Liver (tissue), 9 donors: Measurements from ENCODE around the gene TARS2. TPM values are rescaled to one million over a fixed set of nuclear protein-coding genes. Genes with fewer than 3 reads are reported as not detected.

Source experiments
- DNase-seq: peaks from one replicate; pipeline ENCODE4 v3.0.0-alpha.2; 2017; ENCODE audit warnings: low spot score
- H3K27ac ChIP-seq, 2 donors: one replicate each; pipeline ENCODE4 v1.7.0; 2013; ENCODE audit warnings: inconsistent platforms in 2 of 2, low read length in 2 of 2, control low read depth in 1 of 2, low read depth in 1 of 2, mild to moderate bottlenecking in 1 of 2
- H3K27me3 ChIP-seq, 4 donors: one replicate each; pipeline versions ENCODE4 v1.6.1 to v1.7.0; 2013; ENCODE audit warnings: low read length in 3 of 4, inconsistent platforms in 1 of 4, mild to moderate bottlenecking in 1 of 4, moderate library complexity in 1 of 4; ENCODE audit not compliant: control insufficient read depth in 4 of 4, insufficient read depth in 4 of 4
- H3K36me3 ChIP-seq, 4 donors: one replicate each; pipeline versions ENCODE4 v1.6.1 to v1.7.0; 2013; ENCODE audit warnings: low read length in 3 of 4, mild to moderate bottlenecking in 3 of 4, low read depth in 1 of 4, moderate library complexity in 1 of 4; ENCODE audit not compliant: control insufficient read depth in 4 of 4, insufficient read depth in 3 of 4
- H3K4me1 ChIP-seq, 4 donors: one replicate each; pipeline versions ENCODE4 v1.6.1 to v1.7.0; 2013; ENCODE audit warnings: low read length in 3 of 4, mild to moderate bottlenecking in 3 of 4, moderate library complexity in 1 of 4; ENCODE audit not compliant: control insufficient read depth in 4 of 4, insufficient read depth in 4 of 4
- H3K4me3 ChIP-seq, 3 donors: one replicate each; pipeline versions ENCODE4 v1.6.1 to v1.7.0; 2013; ENCODE audit warnings: low read length in 3 of 3, control low read depth in 1 of 3, low read depth in 1 of 3, mild to moderate bottlenecking in 1 of 3
- H3K9ac ChIP-seq, 2 donors: one replicate each; pipeline ENCODE4 v1.7.0; 2013; ENCODE audit warnings: low read length in 2 of 2, mild to moderate bottlenecking in 2 of 2, moderate library complexity in 2 of 2, control low read depth in 1 of 2, low read depth in 1 of 2
- H3K9me3 ChIP-seq, 4 donors: one replicate each; pipeline versions ENCODE4 v1.6.1 to v1.7.0; 2013; ENCODE audit warnings: low read length in 3 of 4; ENCODE audit not compliant: control insufficient read depth in 4 of 4
- EGR1 ChIP-seq, 2 donors: IDR thresholded peaks; 2 replicates each; pipeline ENCODE4 v1.6.1; 2016 to 2018; ENCODE audit warnings: antibody characterized with exemption in 2 of 2, low read depth in 2 of 2
- FOXA1 ChIP-seq: IDR thresholded peaks from 2 replicates; pipeline ENCODE4 v1.6.1; 2016; ENCODE audit warnings: antibody characterized with exemption
- FOXA2 ChIP-seq: IDR thresholded peaks from 2 replicates; pipeline ENCODE4 v1.6.1; 2016; ENCODE audit warnings: antibody characterized with exemption
- GABPA ChIP-seq, 2 donors: IDR thresholded peaks in 1 of 2; conservative IDR thresholded peaks in 1 of 2; 2 replicates each; pipeline ENCODE4 v1.6.1; 2016; ENCODE audit warnings: antibody characterized with exemption in 2 of 2, mild to moderate bottlenecking in 1 of 2, moderate library complexity in 1 of 2
- HNF4A ChIP-seq, 2 donors: conservative IDR thresholded peaks; 2 replicates each; pipeline ENCODE4 v1.6.1; 2016; ENCODE audit warnings: antibody characterized with exemption in 2 of 2, mild to moderate bottlenecking in 2 of 2
- HNF4G ChIP-seq: IDR thresholded peaks from 2 replicates; pipeline ENCODE4 v1.6.1; 2016; ENCODE audit warnings: antibody characterized with exemption
- JUND ChIP-seq, 2 donors: IDR thresholded peaks; 2 replicates each; pipeline ENCODE4 v1.6.1; 2016; ENCODE audit warnings: antibody characterized with exemption in 2 of 2
- NR2F2 ChIP-seq: IDR thresholded peaks from 2 replicates; pipeline ENCODE4 v1.6.1; 2016; ENCODE audit warnings: antibody characterized with exemption
- RAD21 ChIP-seq, 2 donors: IDR thresholded peaks; 2 replicates each; pipeline ENCODE4 v1.6.1; 2016; ENCODE audit warnings: antibody characterized with exemption in 2 of 2, mild to moderate bottlenecking in 2 of 2
- RXRA ChIP-seq, 2 donors: IDR thresholded peaks; 2 replicates each; pipeline ENCODE4 v1.6.1; 2017 to 2018; ENCODE audit warnings: antibody characterized with exemption in 2 of 2, mild to moderate bottlenecking in 1 of 2
- SP1 ChIP-seq: IDR thresholded peaks from 2 replicates; pipeline ENCODE4 v1.6.1; 2018; ENCODE audit warnings: antibody characterized with exemption, mild to moderate bottlenecking
- TAF1 ChIP-seq: conservative IDR thresholded peaks from 2 replicates; pipeline ENCODE4 v1.6.1; 2016; ENCODE audit warnings: antibody characterized with exemption, mild to moderate bottlenecking
- YY1 ChIP-seq: IDR thresholded peaks from 2 replicates; pipeline ENCODE4 v1.6.1; 2016; ENCODE audit warnings: antibody characterized with exemption, mild to moderate bottlenecking
- WGBS: extraction: QIAGEN DNeasy Blood & Tissue Kit; methylation state at CpG from one replicate; pipeline ENCODE4 v1.1.7; 2013; 5-methylcytosine and 5-hydroxymethylcytosine counted together
- polyA plus RNA-seq, 2 donors: library from polyadenylated mRNA; stranded (reverse) in 1 of 2; unstranded in 1 of 2; fragments of 200-250 nt in 1 of 2; fragments of >200 nt in 1 of 2; fragmentation: Nextera tagmentation in 1 of 2; extraction: Ambion mirVana in 1 of 2; gene quantifications; one replicate each; pipeline versions ENCODE4 v1.2.1 to v1.2.3, GENCODE V29; 2013 to 2015
- total RNA-seq, 2 donors: library from RNA; depleted of rRNA; stranded (reverse); fragments of >200 nt; gene quantifications; one replicate each; pipeline ENCODE4 v1.2.3, GENCODE V29; 2014
- TF ChIP-seq, protein P1 (sequence below): IDR thresholded peaks from 2 replicates; pipeline ENCODE4 v1.6.1; 2016; ENCODE audit warnings: antibody characterized with exemption
- TF ChIP-seq, protein P2 (sequence below): IDR thresholded peaks from 2 replicates; pipeline ENCODE4 v1.6.1; 2016; ENCODE audit warnings: antibody characterized with exemption, mild to moderate bottlenecking
- TF ChIP-seq, protein P3 (sequence below): IDR thresholded peaks from 2 replicates; pipeline ENCODE4 v1.6.1; 2016; ENCODE audit warnings: antibody characterized with exemption
- TF ChIP-seq, protein P4 (sequence below): IDR thresholded peaks from 2 replicates; pipeline ENCODE4 v1.6.1; 2016; ENCODE audit warnings: antibody characterized with exemption
- TF ChIP-seq, protein P5 (sequence below): fragments of 150-350 bp; IDR thresholded peaks from 2 replicates; pipeline ENCODE4 v1.5.1; 2017; ENCODE audit warnings: improper control_type of control experiment, low read depth, low read length; ENCODE audit not compliant: missing input control
- donor health status: healthy.
- donor health status: healthy.
- donor health status: healthy.
- donor health status: healthy.
- donor health status: healthy.

The TARS2 gene
- total and polyA plus RNA-seq, 4 donors = 10.9 to 20.8 (median 18.6) TPM

DNA sequence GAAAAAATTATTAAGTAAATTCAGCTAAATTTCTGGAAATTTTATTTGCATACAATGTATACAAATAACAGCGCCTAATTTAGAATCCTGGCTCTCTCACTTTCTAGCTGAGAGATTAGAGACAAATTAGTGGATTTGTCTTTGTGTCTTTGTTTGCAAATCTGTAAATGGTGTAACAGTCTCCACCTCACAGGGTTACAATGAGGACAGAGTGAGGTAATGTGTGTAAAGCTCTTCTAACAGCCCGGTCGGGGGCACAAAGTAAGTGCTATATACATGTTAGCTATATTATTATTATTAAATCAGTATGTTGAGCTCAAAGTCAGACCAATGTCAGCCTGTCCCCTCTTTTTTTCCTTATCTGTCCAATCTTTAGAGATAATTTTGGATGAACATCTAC is 57.0 kb downstream of the TARS2 start:
- Histone ChIP-seq H3K4me1 (peaks cover 5 to 16% (median 7%) of the 10 kb centered on the region in 4 donors), H3K27ac (peak overlapping the region; percentile 1 to 28), H3K4me3 (no peak overlapping the region), H3K9ac (no peak overlapping the region), H3K27me3 (no peaks in the 10 kb centered on the region), H3K36me3 (no peaks in the 10 kb centered on the region), H3K9me3 (no peaks in the 10 kb centered on the region)
- TF ChIP-seq HNF4A (conservative IDR thresholded peaks at IDR 0.05) (no peak), EGR1 (IDR thresholded peaks at IDR 0.05; ENCODE audit: low read depth in 2 of 2) (no peak), FOXA1 (no peak), GABPA (IDR thresholded peaks at IDR 0.05 in 1 of 2, conservative IDR thresholded peaks at IDR 0.05 in 1 of 2) (no peak), HNF4G (no peak), NR2F2 (no peak), RXRA (IDR thresholded peaks at IDR 0.05) (peak; percentile 34 to 66), SP1 (peak; percentile 37), TAF1 (no peak), YY1 (no peak), FOXA2 (no peak), RAD21 (IDR thresholded peaks at IDR 0.05) (no peak), JUND (IDR thresholded peaks at IDR 0.05) (peak in 1 of 2 donors; percentile 68)
- TF ChIP-seq, protein P1, sequence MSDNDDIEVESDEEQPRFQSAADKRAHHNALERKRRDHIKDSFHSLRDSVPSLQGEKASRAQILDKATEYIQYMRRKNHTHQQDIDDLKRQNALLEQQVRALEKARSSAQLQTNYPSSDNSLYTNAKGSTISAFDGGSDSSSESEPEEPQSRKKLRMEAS = no peak
- TF ChIP-seq, protein P2, sequence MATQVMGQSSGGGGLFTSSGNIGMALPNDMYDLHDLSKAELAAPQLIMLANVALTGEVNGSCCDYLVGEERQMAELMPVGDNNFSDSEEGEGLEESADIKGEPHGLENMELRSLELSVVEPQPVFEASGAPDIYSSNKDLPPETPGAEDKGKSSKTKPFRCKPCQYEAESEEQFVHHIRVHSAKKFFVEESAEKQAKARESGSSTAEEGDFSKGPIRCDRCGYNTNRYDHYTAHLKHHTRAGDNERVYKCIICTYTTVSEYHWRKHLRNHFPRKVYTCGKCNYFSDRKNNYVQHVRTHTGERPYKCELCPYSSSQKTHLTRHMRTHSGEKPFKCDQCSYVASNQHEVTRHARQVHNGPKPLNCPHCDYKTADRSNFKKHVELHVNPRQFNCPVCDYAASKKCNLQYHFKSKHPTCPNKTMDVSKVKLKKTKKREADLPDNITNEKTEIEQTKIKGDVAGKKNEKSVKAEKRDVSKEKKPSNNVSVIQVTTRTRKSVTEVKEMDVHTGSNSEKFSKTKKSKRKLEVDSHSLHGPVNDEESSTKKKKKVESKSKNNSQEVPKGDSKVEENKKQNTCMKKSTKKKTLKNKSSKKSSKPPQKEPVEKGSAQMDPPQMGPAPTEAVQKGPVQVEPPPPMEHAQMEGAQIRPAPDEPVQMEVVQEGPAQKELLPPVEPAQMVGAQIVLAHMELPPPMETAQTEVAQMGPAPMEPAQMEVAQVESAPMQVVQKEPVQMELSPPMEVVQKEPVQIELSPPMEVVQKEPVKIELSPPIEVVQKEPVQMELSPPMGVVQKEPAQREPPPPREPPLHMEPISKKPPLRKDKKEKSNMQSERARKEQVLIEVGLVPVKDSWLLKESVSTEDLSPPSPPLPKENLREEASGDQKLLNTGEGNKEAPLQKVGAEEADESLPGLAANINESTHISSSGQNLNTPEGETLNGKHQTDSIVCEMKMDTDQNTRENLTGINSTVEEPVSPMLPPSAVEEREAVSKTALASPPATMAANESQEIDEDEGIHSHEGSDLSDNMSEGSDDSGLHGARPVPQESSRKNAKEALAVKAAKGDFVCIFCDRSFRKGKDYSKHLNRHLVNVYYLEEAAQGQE = no peak
- TF ChIP-seq, protein P3, sequence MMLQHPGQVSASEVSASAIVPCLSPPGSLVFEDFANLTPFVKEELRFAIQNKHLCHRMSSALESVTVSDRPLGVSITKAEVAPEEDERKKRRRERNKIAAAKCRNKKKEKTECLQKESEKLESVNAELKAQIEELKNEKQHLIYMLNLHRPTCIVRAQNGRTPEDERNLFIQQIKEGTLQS = no peak
- TF ChIP-seq, protein P4, sequence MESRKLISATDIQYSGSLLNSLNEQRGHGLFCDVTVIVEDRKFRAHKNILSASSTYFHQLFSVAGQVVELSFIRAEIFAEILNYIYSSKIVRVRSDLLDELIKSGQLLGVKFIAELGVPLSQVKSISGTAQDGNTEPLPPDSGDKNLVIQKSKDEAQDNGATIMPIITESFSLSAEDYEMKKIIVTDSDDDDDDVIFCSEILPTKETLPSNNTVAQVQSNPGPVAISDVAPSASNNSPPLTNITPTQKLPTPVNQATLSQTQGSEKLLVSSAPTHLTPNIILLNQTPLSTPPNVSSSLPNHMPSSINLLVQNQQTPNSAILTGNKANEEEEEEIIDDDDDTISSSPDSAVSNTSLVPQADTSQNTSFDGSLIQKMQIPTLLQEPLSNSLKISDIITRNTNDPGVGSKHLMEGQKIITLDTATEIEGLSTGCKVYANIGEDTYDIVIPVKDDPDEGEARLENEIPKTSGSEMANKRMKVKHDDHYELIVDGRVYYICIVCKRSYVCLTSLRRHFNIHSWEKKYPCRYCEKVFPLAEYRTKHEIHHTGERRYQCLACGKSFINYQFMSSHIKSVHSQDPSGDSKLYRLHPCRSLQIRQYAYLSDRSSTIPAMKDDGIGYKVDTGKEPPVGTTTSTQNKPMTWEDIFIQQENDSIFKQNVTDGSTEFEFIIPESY = no peak
- TF ChIP-seq, protein P5, sequence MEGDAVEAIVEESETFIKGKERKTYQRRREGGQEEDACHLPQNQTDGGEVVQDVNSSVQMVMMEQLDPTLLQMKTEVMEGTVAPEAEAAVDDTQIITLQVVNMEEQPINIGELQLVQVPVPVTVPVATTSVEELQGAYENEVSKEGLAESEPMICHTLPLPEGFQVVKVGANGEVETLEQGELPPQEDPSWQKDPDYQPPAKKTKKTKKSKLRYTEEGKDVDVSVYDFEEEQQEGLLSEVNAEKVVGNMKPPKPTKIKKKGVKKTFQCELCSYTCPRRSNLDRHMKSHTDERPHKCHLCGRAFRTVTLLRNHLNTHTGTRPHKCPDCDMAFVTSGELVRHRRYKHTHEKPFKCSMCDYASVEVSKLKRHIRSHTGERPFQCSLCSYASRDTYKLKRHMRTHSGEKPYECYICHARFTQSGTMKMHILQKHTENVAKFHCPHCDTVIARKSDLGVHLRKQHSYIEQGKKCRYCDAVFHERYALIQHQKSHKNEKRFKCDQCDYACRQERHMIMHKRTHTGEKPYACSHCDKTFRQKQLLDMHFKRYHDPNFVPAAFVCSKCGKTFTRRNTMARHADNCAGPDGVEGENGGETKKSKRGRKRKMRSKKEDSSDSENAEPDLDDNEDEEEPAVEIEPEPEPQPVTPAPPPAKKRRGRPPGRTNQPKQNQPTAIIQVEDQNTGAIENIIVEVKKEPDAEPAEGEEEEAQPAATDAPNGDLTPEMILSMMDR = no peak
- DNase-seq = no peak
- WGBS = 37% methylated on average over 3 of the region's 3 CpGs
